ENCODE results near the gene C20orf96. TPM values are rescaled to one million over a fixed set of nuclear protein-coding genes. Genes with fewer than 3 reads are reported as not detected.

C20orf96 gene
- total RNA-seq, 4 donors from 2014 or later = 1.7 to 2.6 (median 2.3) TPM

DNA sequence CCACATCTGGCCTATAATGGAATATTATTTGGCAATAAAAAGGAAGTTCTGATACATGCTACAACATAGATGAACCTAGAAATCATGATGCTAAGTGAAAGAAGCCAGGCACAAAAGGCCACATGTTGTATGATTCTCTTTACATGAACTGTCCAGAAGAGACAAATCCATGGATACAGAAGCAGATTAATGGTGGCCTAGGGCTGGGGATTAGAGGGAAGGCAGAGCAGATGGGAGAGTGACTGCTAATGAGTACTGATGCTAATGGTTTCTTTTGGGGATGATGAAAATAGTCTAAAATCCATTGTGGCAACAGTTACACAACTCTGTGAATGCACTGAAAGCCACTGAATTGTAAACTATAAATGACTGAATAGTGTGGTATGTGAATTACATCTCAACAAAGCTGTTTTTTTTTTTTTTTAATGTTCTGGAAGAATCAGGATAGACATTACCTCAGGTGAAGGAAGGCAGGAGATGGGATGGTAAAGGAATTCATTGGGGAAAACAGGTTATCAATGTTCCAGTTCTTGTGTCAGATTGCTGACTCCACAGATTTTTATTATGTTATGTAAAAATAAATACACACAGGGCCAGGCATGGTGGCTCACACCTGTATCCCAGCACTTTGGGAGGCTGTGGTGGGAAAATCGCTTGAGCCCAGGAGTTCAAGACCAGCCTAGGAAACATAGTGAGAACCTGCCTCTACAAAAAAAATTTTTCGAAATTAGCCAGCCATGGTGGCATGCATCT is 25.9 kb upstream of the C20orf96 start:
- Histone ChIP-seq H3K4me1 (no peaks in the 10 kb centered on the region), H3K36me3 (peaks cover 0 to 30% (median 19%) of the 10 kb centered on the region in 4 donors), H3K27me3 (no peaks in the 10 kb centered on the region), H3K4me3 (no peak overlapping the region), H3K9me3 (no peaks in the 10 kb centered on the region), H3K27ac (replicated peaks in 1 of 4) (no peak overlapping the region)
- DNase-seq (ENCODE audit: extremely low spot score) = no peak
- no peak for TF ChIP-seq POLR2AphosphoS5 (IDR thresholded peaks at IDR 0.05)
- TF ChIP-seq CTCF (IDR thresholded peaks at IDR 0.05) = no peak
- TF ChIP-seq POLR2A (IDR thresholded peaks at IDR 0.05; ENCODE audit: low read depth) = no peak
- no peak for TF ChIP-seq EP300 (IDR thresholded peaks at IDR 0.05)
- 88% methylated on average over 2 of the region's 2 CpGs for WGBS
- intact Hi-C loops (cut with DNase I) = no loop called here

DNA sequence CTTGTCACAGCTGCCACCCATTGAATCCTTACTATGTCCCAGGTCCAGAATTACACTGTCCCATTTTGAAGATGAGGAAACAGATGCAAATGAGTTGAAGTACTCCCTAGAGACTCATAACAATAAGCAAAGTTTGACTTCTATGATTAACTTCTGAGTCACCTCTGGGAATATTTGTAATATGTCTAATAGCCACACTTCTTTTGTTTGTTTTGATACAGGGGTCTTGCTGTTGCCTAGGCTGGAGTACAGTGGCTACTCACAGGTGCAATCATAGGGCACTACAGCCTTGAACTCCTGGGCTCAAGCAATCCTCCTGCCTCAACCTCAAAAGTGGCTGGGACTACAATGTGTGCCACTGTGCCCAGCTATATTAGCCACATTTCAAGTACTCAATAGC is 23.4 kb upstream of the C20orf96 start:
- H3K4me1 ChIP-seq = peaks cover 14 to 22% (median 18%) of the 10 kb centered on the region in 4 donors
- TF ChIP-seq EP300 (IDR thresholded peaks at IDR 0.05) (no peak), POLR2AphosphoS5 (IDR thresholded peaks at IDR 0.05) (no peak), POLR2A (IDR thresholded peaks at IDR 0.05; ENCODE audit: low read depth) (no peak), CTCF (IDR thresholded peaks at IDR 0.05) (no peak)
- no peak overlapping the region for H3K4me3 ChIP-seq
- no peak for DNase-seq (ENCODE audit: extremely low spot score)
- H3K9me3 ChIP-seq = no peaks in the 10 kb centered on the region
- no peaks in the 10 kb centered on the region for H3K27me3 ChIP-seq
- no peak overlapping the region for H3K27ac ChIP-seq (replicated peaks in 1 of 4)
- intact Hi-C loops (cut with DNase I) = no loop called here
- H3K36me3 ChIP-seq = peaks cover 0 to 16% (median 10%) of the 10 kb centered on the region in 4 donors

- intact Hi-C loops (cut with DNase I) = no loop called here
- no peak for DNase-seq (ENCODE audit: extremely low spot score)
Measured at GRCh38 chr20:313402-313801, 22.9 kb upstream of the C20orf96 start.

DNA sequence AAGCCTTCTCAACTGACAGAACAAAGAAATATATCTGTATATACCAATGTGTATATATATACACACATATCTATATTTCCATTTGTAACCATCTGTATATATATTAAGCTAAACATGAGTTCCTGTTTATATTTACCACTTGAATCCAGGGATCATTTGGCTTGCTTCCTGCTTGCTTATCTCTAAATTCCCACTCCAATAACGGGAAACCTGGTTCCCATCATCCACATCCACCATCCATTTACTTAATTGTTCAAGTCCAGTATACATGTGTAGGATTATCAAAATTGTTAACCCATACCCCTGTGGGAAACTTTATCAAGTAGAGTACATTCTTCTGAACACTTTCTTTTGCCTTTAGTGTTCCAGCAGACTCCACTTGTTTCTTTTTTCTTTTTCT is 22.3 kb upstream of the C20orf96 start:
- TF ChIP-seq POLR2A (IDR thresholded peaks at IDR 0.05; ENCODE audit: low read depth) (no peak), POLR2AphosphoS5 (IDR thresholded peaks at IDR 0.05) (no peak), EP300 (IDR thresholded peaks at IDR 0.05) (no peak), CTCF (IDR thresholded peaks at IDR 0.05) (no peak)
- Histone ChIP-seq H3K27me3 (no peaks in the 10 kb centered on the region), H3K27ac (replicated peaks in 1 of 4) (no peak overlapping the region), H3K4me1 (peaks cover 14 to 25% (median 18%) of the 10 kb centered on the region in 4 donors), H3K4me3 (no peak overlapping the region), H3K36me3 (peaks cover 0 to 10% (median 7%) of the 10 kb centered on the region in 4 donors), H3K9me3 (no peaks in the 10 kb centered on the region)
- 76% methylated on average over 1 of the region's 1 CpG for WGBS
- no peak for DNase-seq (ENCODE audit: extremely low spot score)
- intact Hi-C loops (cut with DNase I) = no loop called here

More at GRCh38 chr20:313402-313801, 22.9 kb upstream of the C20orf96 start:
- 97% methylated on average over 5 of the region's 5 CpGs for whole genome bisulfite sequencing
- H3K36me3 ChIP-seq = peaks cover 0 to 15% (median 9%) of the 10 kb centered on the region in 4 donors
- peaks cover 14 to 25% (median 18%) of the 10 kb centered on the region in 4 donors for H3K4me1 ChIP-seq
- H3K4me3 ChIP-seq = no peak overlapping the region
- TF ChIP-seq POLR2A (IDR thresholded peaks at IDR 0.05; ENCODE audit: low read depth) (no peak), CTCF (IDR thresholded peaks at IDR 0.05) (no peak), EP300 (IDR thresholded peaks at IDR 0.05) (no peak), POLR2AphosphoS5 (IDR thresholded peaks at IDR 0.05) (no peak)
- H3K27me3 ChIP-seq = no peaks in the 10 kb centered on the region
- no peak overlapping the region for H3K27ac ChIP-seq (replicated peaks in 1 of 4)
- no peaks in the 10 kb centered on the region for H3K9me3 ChIP-seq

Data from esophagus muscularis mucosa (tissue), 4 donors.